IMR-90 (cell line): ENCODE data around the gene GRB2. TPM values are rescaled to one million over a fixed set of nuclear protein-coding genes. Genes with fewer than 3 reads are reported as not detected.

Experiments used
- ATAC-seq: fragments of 200-7000 bp; cut with Tn5 transposase; 2 replicates; pipeline ENCODE4 v1.9.1; 2020; ENCODE audit warnings: low read depth, mild to moderate bottlenecking, moderate library complexity
- BruUV-seq: library from RNA; stranded (reverse); fragments of 400-500 nt; replicated peaks from 2 replicates; lab custom pipeline; 2021; lab: Mats Ljungman, UMichigan
- CTCF ChIA-PET: fragments of 300-600 bp; formaldehyde crosslinking; extraction: SDS; loops from one replicate; lab custom pipeline; 2021; ENCODE audit warnings: antibody characterized with exemption; lab: Yijun Ruan, JAX
- POLR2A ChIA-PET: fragments of 300-600 bp; sonication (Branson Sonifier 250); formaldehyde crosslinking; loops from one replicate; lab custom pipeline; 2022; ENCODE audit warnings: antibody characterized with exemption; ENCODE audit not compliant: unreplicated experiment; lab: Charles Lee
- DNase-seq: peaks from one replicate; pipeline ENCODE4 v3.0.0; 2013
- H2AFZ ChIP-seq: replicated peaks from 2 replicates; pipeline ENCODE3; 2013; ENCODE audit warnings: low read length, mild to moderate bottlenecking; ENCODE audit not compliant: poor library complexity
- H2AK5ac ChIP-seq: 2 replicates; pipeline ENCODE4 v1.6.1; 2013; ENCODE audit warnings: low read depth, low read length, inconsistent platforms
- H2AK9ac ChIP-seq: replicated peaks from 2 replicates; pipeline ENCODE3; 2013; ENCODE audit warnings: mild to moderate bottlenecking, low read depth, low read length, moderate library complexity; ENCODE audit not compliant: poor library complexity
- H2BK120ac ChIP-seq: 2 replicates; pipeline ENCODE4 v1.6.1; 2013; ENCODE audit warnings: low read depth, low read length, inconsistent platforms
- H2BK15ac ChIP-seq: 3 replicates; pipeline ENCODE4 v1.6.1; 2013; ENCODE audit warnings: low read depth, low read length, inconsistent platforms
- H2BK20ac ChIP-seq: 2 replicates; pipeline ENCODE4 v1.6.1; 2013; ENCODE audit warnings: low read depth, mild to moderate bottlenecking, inconsistent platforms, low read length, moderate library complexity
- H2BK5ac ChIP-seq: 2 replicates; pipeline ENCODE4 v1.6.1; 2013; ENCODE audit warnings: mild to moderate bottlenecking, low read depth, low read length, inconsistent platforms; ENCODE audit not compliant: poor library complexity, severe bottlenecking
- H3K14ac ChIP-seq: replicated peaks from 2 replicates; pipeline ENCODE4 v1.6.1; 2013; ENCODE audit warnings: low read depth, low read length, inconsistent platforms
- H3K18ac ChIP-seq: 2 replicates; pipeline ENCODE4 v1.6.1; 2013; ENCODE audit warnings: low read depth, low read length, control low read depth
- H3K23ac ChIP-seq: 2 replicates; pipeline ENCODE4 v1.6.1; 2013; ENCODE audit warnings: low read depth, low read length, inconsistent platforms
- H3K27ac ChIP-seq: 2 replicates; pipeline ENCODE4 v1.5.1; 2013; ENCODE audit warnings: mild to moderate bottlenecking, control low read depth, low read length; ENCODE audit not compliant: insufficient read depth
- H3K27me3 ChIP-seq: 2 replicates; pipeline ENCODE4 v1.6.1; 2013; ENCODE audit warnings: low read length; ENCODE audit not compliant: control insufficient read depth, insufficient read depth
- H3K36me3 ChIP-seq: 2 replicates; pipeline ENCODE4 v1.6.1; 2013; ENCODE audit warnings: low read length, mixed read lengths; ENCODE audit not compliant: control insufficient read depth, insufficient read depth
- H3K4ac ChIP-seq: 2 replicates; pipeline ENCODE4 v1.6.1; 2013; ENCODE audit warnings: low read depth, low read length, inconsistent platforms
- H3K4me1 ChIP-seq: 2 replicates; pipeline ENCODE4 v1.6.1; 2013; ENCODE audit warnings: low read length, mixed read lengths; ENCODE audit not compliant: control insufficient read depth, insufficient read depth
- H3K4me2 ChIP-seq: 2 replicates; pipeline ENCODE4 v1.6.1; 2013; ENCODE audit warnings: low read depth, mild to moderate bottlenecking, control low read depth, low read length, moderate library complexity
- H3K4me3 ChIP-seq: 2 replicates; pipeline ENCODE4 v1.5.1; 2013; ENCODE audit warnings: low read depth, mild to moderate bottlenecking, control low read depth, low read length, moderate library complexity; ENCODE audit not compliant: insufficient read depth
- H3K56ac ChIP-seq: 2 replicates; pipeline ENCODE4 v1.6.1; 2013; ENCODE audit warnings: low read length, inconsistent platforms; ENCODE audit not compliant: insufficient read depth; ENCODE audit errors: extremely low read depth
- H3K79me1 ChIP-seq, 2 experiments: 2 replicates each; pipeline ENCODE4 v1.6.1; 2013; ENCODE audit warnings: low read length in 2 of 2, inconsistent platforms in 1 of 2, low read depth in 1 of 2
- H3K9ac ChIP-seq: 2 replicates; pipeline ENCODE4 v1.6.1; 2013; ENCODE audit warnings: low read depth, low read length, control low read depth
- H3K9me1 ChIP-seq: 2 replicates; pipeline ENCODE4 v1.6.1; 2013; ENCODE audit warnings: low read length, inconsistent platforms; ENCODE audit not compliant: insufficient read depth
- H3K9me3 ChIP-seq: 2 replicates; pipeline ENCODE4 v1.6.1; 2013; ENCODE audit warnings: low read length; ENCODE audit not compliant: control insufficient read depth, insufficient read depth
- H4K20me1 ChIP-seq: 2 replicates; pipeline ENCODE4 v1.6.1; 2013; ENCODE audit warnings: low read length, inconsistent platforms; ENCODE audit not compliant: insufficient read depth
- H4K5ac ChIP-seq: 2 replicates; pipeline ENCODE4 v1.6.1; 2013; ENCODE audit warnings: mild to moderate bottlenecking, low read depth, low read length, control low read depth
- H4K8ac ChIP-seq, 2 experiments: 2 replicates each; pipeline ENCODE4 v1.6.1; 2013; ENCODE audit warnings: low read depth in 2 of 2, low read length in 2 of 2, control low read depth in 1 of 2, inconsistent platforms in 1 of 2
- H4K91ac ChIP-seq: 2 replicates; pipeline ENCODE4 v1.6.1; 2013; ENCODE audit warnings: low read depth, low read length, inconsistent platforms; ENCODE audit not compliant: insufficient read depth
- RCOR1 ChIP-seq: IDR thresholded peaks from 2 replicates; pipeline ENCODE4 v1.6.1; 2012; ENCODE audit warnings: mild to moderate bottlenecking, low read length, improper control_type of control experiment; ENCODE audit not compliant: insufficient replicate concordance
- WGBS, 2 experiments: methylation state at CpG; one replicate each; pipeline versions ENCODE4 v1.1.5 to v1.1.7; 2013; ENCODE audit warnings: missing lambda C conversion rate in 2 of 2; ENCODE audit not compliant: insufficient read length in 1 of 2; ENCODE audit errors: extremely low coverage in 2 of 2; 5-methylcytosine and 5-hydroxymethylcytosine counted together
- dilution Hi-C: fragments of 300-500 bp; cut with HindIII; formaldehyde crosslinking; loops from one replicate; pipeline ENCODE4 v1.14.3; 2018; ENCODE audit warnings: low sequenced_read_pairs; ENCODE audit not compliant: unreplicated experiment
- in situ Hi-C: fragments of 300-500 bp; cut with MboI; formaldehyde crosslinking; loops from 3 replicates; pipeline ENCODE4 v1.14.3; 2019; ENCODE audit warnings: low sequenced_read_pairs, inconsistent platforms, mixed read lengths
- intact Hi-C: fragments of 100-400 bp; cut with micrococcal nuclease; formaldehyde crosslinking; loops from 2 replicates; pipeline ENCODE4 v1.10.0; 2022
- polyA plus RNA-seq, 3 experiments: library from polyadenylated mRNA; depleted of rRNA; stranded (reverse); fragments of >200 nt; gene quantifications; 2 replicates each; pipeline ENCODE4 v1.2.3, GENCODE V29; 2012; ENCODE audit warnings: low replicate concordance in 1 of 3
- total RNA-seq: library from RNA; depleted of rRNA; stranded (reverse); fragments of >200 nt; gene quantifications from 2 replicates; pipeline ENCODE4 v1.2.3, GENCODE V29; 2012

Gene GRB2
- total and polyA plus RNA-seq, 2 of the 4 experiments (the other 2 are of a cell fraction), result 49.3 to 62.1 TPM

DNA sequence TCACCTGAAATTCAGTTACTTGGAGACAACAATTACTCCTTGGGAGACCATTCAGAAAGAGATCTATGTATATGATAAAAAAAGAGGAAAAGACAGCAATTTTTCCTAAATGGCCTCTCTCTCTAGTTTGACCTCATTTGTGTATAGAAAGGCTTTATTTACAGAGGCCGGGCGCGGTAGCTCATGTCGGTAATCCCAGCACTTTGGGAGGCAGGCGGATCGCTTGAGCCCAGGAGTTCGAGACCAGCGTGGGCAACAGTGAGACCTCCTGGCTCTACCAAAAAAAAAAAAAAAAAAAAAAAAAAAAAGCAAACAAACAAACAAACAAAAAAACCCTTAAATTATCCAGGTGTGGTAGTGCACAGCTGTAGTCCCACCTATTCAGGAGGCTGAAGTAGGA lies 20.7 kb downstream of the GRB2 start:
- in situ Hi-C loops, result no loop called here
- BruUV-seq, result no TSS peak
- H2AFZ ChIP-seq, result no peak overlapping the region
- no peak overlapping the region for H2AK5ac ChIP-seq
- H3K4me3 ChIP-seq, result no peak overlapping the region
- no peaks in the 10 kb centered on the region for H3K9me3 ChIP-seq
- POLR2A ChIA-PET, result interaction anchor here (0.6 kb wide), 1 partner anchor 52 kb away, joined by 4 read pairs; no protein-coding TSS in a partner anchor
- no peak overlapping the region for H3K4ac ChIP-seq
- intact Hi-C loops, result no loop called here
- no peak overlapping the region for H2BK120ac ChIP-seq
- no peak overlapping the region for H2BK5ac ChIP-seq
- no peak overlapping the region for H3K18ac ChIP-seq
- H4K20me1 ChIP-seq, result peaks cover 57% of the 10 kb centered on the region
- no peak overlapping the region for H2AK9ac ChIP-seq
- no peak overlapping the region for H2BK15ac ChIP-seq
- DNase-seq (no peak), ATAC-seq (no peak)
- peaks cover 14 to 69% of the 10 kb centered on the region in 2 experiments for H3K79me1 ChIP-seq
- no peak overlapping the region for H3K9ac ChIP-seq
- H3K4me1 ChIP-seq, result peaks cover 4% of the 10 kb centered on the region
- TF ChIP-seq RCOR1, result no peak
- H3K36me3 ChIP-seq, result peaks cover 10% of the 10 kb centered on the region
- CTCF ChIA-PET, result interaction anchor here (1.6 kb wide), 1 partner anchor 114 kb away, joined by 4 read pairs; the partner anchor contains the start of gene MIF4GD
- no peaks in the 10 kb centered on the region for H3K27me3 ChIP-seq
- no peak overlapping the region for H3K27ac ChIP-seq
- H3K14ac ChIP-seq, result no peak overlapping the region
- no CpG with 5 or more reads among the region's 8 CpGs for WGBS, 2 experiments
- H2BK20ac ChIP-seq, result no peak overlapping the region
- no peak overlapping the region for H4K8ac ChIP-seq
- dilution Hi-C loops, result no loop called here
- H4K91ac ChIP-seq, result no peak overlapping the region
- no peak overlapping the region for H3K23ac ChIP-seq
- no peak overlapping the region for H3K56ac ChIP-seq
- H3K4me2 ChIP-seq, result no peak overlapping the region
- H3K9me1 ChIP-seq, result peaks cover 15% of the 10 kb centered on the region
- no peak overlapping the region for H4K5ac ChIP-seq
